SK-N-MC (cell line): ENCODE measurements around the gene PSG5.
"Not testable (repeated sequence)": the region's sequence is repeated elsewhere in the genome, so short reads cannot be mapped to it uniquely, and the experiment has no call there.

Experiments used
- EZH2 ChIP-seq: fragments of 200-600 bp; sonication (generic); IDR thresholded peaks from one replicate; pipeline ENCODE4 v1.6.1; 2017; ENCODE audit warnings: antibody characterized with exemption
- POLR2AphosphoS5 ChIP-seq: IDR thresholded peaks from 2 replicates; pipeline ENCODE4 v1.6.1; 2012; ENCODE audit warnings: mild to moderate bottlenecking, low read depth, low read length, borderline replicate concordance

DNA sequence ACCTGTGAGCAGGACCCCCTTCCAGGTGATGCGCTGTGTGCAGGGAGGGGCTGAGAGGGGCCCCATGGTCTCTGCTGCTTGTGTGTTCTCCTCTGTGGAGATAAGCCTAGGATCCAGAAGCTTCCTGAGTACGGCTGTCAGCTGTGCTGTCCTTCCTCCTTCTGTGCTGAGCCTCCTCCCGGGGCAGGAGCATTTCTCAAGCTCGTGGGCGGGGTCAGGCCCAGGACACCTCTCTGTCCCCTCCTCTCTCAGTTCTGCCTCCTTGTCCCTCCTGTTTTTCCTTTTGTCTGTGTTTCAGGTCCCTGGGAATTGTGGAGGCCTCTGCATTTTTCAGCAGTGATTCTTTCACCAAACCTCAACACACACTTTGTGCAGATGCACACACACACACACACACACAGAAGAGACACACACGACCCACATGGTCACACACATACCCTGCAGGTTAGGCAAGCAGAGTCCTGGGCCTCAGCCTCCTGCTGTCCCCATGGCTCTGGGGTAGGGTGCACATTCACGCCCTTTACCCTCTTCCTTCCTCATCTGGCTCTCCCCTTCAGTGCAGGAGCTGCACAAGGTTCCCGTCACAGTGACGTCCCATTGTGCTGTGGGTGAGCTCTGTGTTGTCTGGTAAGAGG is 19.3 kb upstream of the PSG5 start, which contains the start of gene PSG4:
- not testable (repeated sequence) for TF ChIP-seq EZH2, POLR2AphosphoS5
